K562 (cell line): Measurements from ENCODE around the gene RBPJ. TPM values are rescaled to one million over a fixed set of nuclear protein-coding genes. Genes with fewer than 3 reads are reported as not detected.

Experiments used
- ATAC-seq: fragments of 200-7000 bp; cut with Tn5 transposase; 3 replicates; pipeline ENCODE4 v1.9.1; 2020; ENCODE audit warnings: moderate library complexity
- BruUV-seq: library from RNA; stranded (reverse); fragments of 400-500 nt; replicated peaks from 2 replicates; lab custom pipeline; 2021; lab: Mats Ljungman, UMichigan
- CTCF ChIA-PET: fragments of 300-600 bp; formaldehyde crosslinking; extraction: SDS; loops from one replicate; lab custom pipeline; 2021; ENCODE audit warnings: low intra/inter-chr PET ratio; lab: Yijun Ruan, JAX
- POLR2A ChIA-PET: fragments of 300-600, 350-650 bp; sonication (Branson Sonifier 250); formaldehyde crosslinking; extraction: SDS; loops from one replicate; lab custom pipeline; 2021; ENCODE audit warnings: antibody characterized with exemption, inconsistent platforms; lab: Yijun Ruan, JAX
- DNase-seq, 4 experiments: peaks; one replicate each; pipeline versions ENCODE4 v3.0.0 to v3.0.0-alpha.2; 2011 to 2018; ENCODE audit warnings: low spot score in 3 of 4, mixed read lengths in 3 of 4; ENCODE audit errors: extremely low read depth in 1 of 4
- FAIRE-seq: peaks from 2 replicates; lab custom pipeline; 2011; peaks lifted over from hg19 to GRCh38; lab: Jason Lieb, UNC
- H2AFZ ChIP-seq: 2 replicates; pipeline ENCODE4 v1.6.0; 2011; ENCODE audit warnings: low read depth, low read length, control low read depth, inconsistent platforms
- H3K27ac ChIP-seq: fragments of 200-600 bp; 3 replicates; pipeline ENCODE4 v1.8.0; 2011; ENCODE audit warnings: low read depth, mild to moderate bottlenecking, control low read depth, inconsistent platforms, low read length, moderate library complexity, mixed read lengths; ENCODE audit errors: extremely low read depth
- H3K27me3 ChIP-seq, 2 experiments: fragments of 300-600 bp in 1 of 2; 2 replicates in 1 of 2; 3 replicates in 1 of 2; pipeline versions ENCODE4 v1.6.0 to v1.8.0; 2011; ENCODE audit warnings: inconsistent platforms in 2 of 2, low read length in 2 of 2, mild to moderate bottlenecking in 1 of 2, mixed read lengths in 1 of 2, moderate library complexity in 1 of 2; ENCODE audit not compliant: control insufficient read depth in 2 of 2, insufficient read depth in 2 of 2
- H3K36me3 ChIP-seq: fragments of 300-600 bp; 3 replicates; pipeline ENCODE4 v1.8.0; 2011; ENCODE audit warnings: mild to moderate bottlenecking, low read length, inconsistent platforms; ENCODE audit not compliant: control insufficient read depth, insufficient read depth
- H3K4me1 ChIP-seq, 2 experiments: fragments of 200-600 bp in 1 of 2; replicated peaks in 1 of 2; 2 replicates in 1 of 2; 3 replicates in 1 of 2; pipeline versions ENCODE4 v1.5.1 to v1.8.0; 2011; ENCODE audit warnings: inconsistent platforms in 2 of 2, low read length in 2 of 2, mild to moderate bottlenecking in 1 of 2, mixed read lengths in 1 of 2, moderate library complexity in 1 of 2; ENCODE audit not compliant: control insufficient read depth in 2 of 2, insufficient read depth in 2 of 2
- H3K4me2 ChIP-seq: 2 replicates; pipeline ENCODE4 v1.6.1; 2011; ENCODE audit warnings: low read length, control low read depth, inconsistent platforms, mixed read lengths; ENCODE audit not compliant: insufficient read depth
- H3K4me3 ChIP-seq: fragments of 200-600 bp; sonication (generic), shearing (Covaris generic); 2 replicates; pipeline ENCODE4 v1.5.1; 2016; ENCODE audit warnings: control low read depth, inconsistent platforms
- H3K79me2 ChIP-seq: fragments of 200-600 bp; 3 replicates; pipeline ENCODE4 v1.8.0; 2011; ENCODE audit warnings: low read length, inconsistent platforms; ENCODE audit not compliant: control insufficient read depth, insufficient read depth
- H3K9ac ChIP-seq, 2 experiments: 2 replicates each; pipeline versions ENCODE4 v1.6.0 to v1.6.1; 2011; ENCODE audit warnings: low read depth in 2 of 2, low read length in 2 of 2, control low read depth in 1 of 2, inconsistent platforms in 1 of 2, mild to moderate bottlenecking in 1 of 2, mixed read lengths in 1 of 2; ENCODE audit not compliant: insufficient read depth in 1 of 2
- H3K9me1 ChIP-seq: one replicate; pipeline ENCODE4 v1.6.0; 2011; ENCODE audit warnings: inconsistent platforms, mild to moderate bottlenecking, low read length, moderate library complexity; ENCODE audit not compliant: control insufficient read depth, insufficient read depth
- H3K9me3 ChIP-seq: replicated peaks from 2 replicates; pipeline ENCODE4 v1.5.1; 2011; ENCODE audit warnings: low read depth, low read length, inconsistent platforms; ENCODE audit not compliant: control insufficient read depth, insufficient read depth
- H4K20me1 ChIP-seq: replicated peaks from 2 replicates; pipeline ENCODE4 v1.6.1; 2011; ENCODE audit warnings: low read length, inconsistent platforms, mixed read lengths; ENCODE audit not compliant: control insufficient read depth, insufficient read depth
- CGGBP1 ChIP-seq: fragments of 250-450 bp; sonication (Bioruptor Pico); IDR thresholded peaks from 2 replicates; pipeline ENCODE4 v1.9.0; 2021; ENCODE audit warnings: mild to moderate bottlenecking
- HCFC1 ChIP-seq: IDR thresholded peaks from 2 replicates; pipeline ENCODE4 v1.6.1; 2012; ENCODE audit warnings: low read depth, low read length, improper control_type of control experiment
- IRF2 ChIP-seq: sonication (generic); formaldehyde crosslinking; IDR thresholded peaks from 2 replicates; pipeline ENCODE4 v1.8.1; 2022; ENCODE audit warnings: mild to moderate bottlenecking, missing genetic modification reagents
- MECOM ChIP-seq: fragments of 250-450 bp; sonication (Bioruptor Pico); IDR thresholded peaks from 2 replicates; pipeline ENCODE4 v1.8.0; 2022; ENCODE audit warnings: inconsistent platforms
- MYNN ChIP-seq, 2 experiments: sonication (generic); formaldehyde crosslinking in 1 of 2; IDR thresholded peaks; 2 replicates each; pipeline versions ENCODE4 v1.5.0 to v1.6.1; 2016 to 2020; ENCODE audit warnings: antibody characterized with exemption in 1 of 2, missing genetic modification reagents in 1 of 2
- NFE2L1 ChIP-seq: fragments of 450-650 bp; IDR thresholded peaks from 2 replicates; pipeline ENCODE4 v1.6.1; 2016; ENCODE audit warnings: missing genetic modification characterization, low read depth, mild to moderate bottlenecking, missing compliant biosample characterization, moderate library complexity, borderline replicate concordance
- POLR2A ChIP-seq: fragments of 450-650 bp; conservative IDR thresholded peaks from 2 replicates; pipeline ENCODE4 v1.6.1; 2016
- SIRT6 ChIP-seq: IDR thresholded peaks from one replicate; pipeline ENCODE4 v1.6.1; 2012; ENCODE audit warnings: low read depth, mild to moderate bottlenecking, control low read depth, inconsistent platforms, low read length, moderate library complexity
- SREBF2 ChIP-seq: sonication (generic); formaldehyde crosslinking; IDR thresholded peaks from 2 replicates; pipeline ENCODE4 v1.4.0; 2020; ENCODE audit warnings: mild to moderate bottlenecking, missing genetic modification reagents
- STAG1 ChIP-seq: sonication (generic); formaldehyde crosslinking; IDR thresholded peaks from 2 replicates; pipeline ENCODE4 v1.5.0; 2020; ENCODE audit warnings: missing genetic modification reagents, borderline replicate concordance
- TAF1 ChIP-seq: IDR thresholded peaks from 2 replicates; pipeline ENCODE4 v1.6.1; 2011; ENCODE audit warnings: mild to moderate bottlenecking, low read length, moderate library complexity; ENCODE audit not compliant: insufficient read depth, control insufficient read depth, severe bottlenecking; ENCODE audit errors: extremely low read depth
- WHSC1 ChIP-seq: IDR thresholded peaks from one replicate; pipeline ENCODE4 v1.6.1; 2012; ENCODE audit warnings: low read length, control low read depth, inconsistent platforms
- XRCC3 ChIP-seq: fragments of 450-650 bp; IDR thresholded peaks from 2 replicates; pipeline ENCODE4 v1.6.1; 2017; ENCODE audit warnings: mild to moderate bottlenecking, moderate library complexity
- ZFP36 ChIP-seq: fragments of 150-350 bp; IDR thresholded peaks from 2 replicates; pipeline ENCODE4 v1.6.1; 2018; ENCODE audit warnings: low read length, low read depth; ENCODE audit not compliant: partially characterized antibody
- ZKSCAN1 ChIP-seq: fragments of 150-350 bp; IDR thresholded peaks from 2 replicates; pipeline ENCODE4 v1.6.1; 2016; ENCODE audit warnings: low read depth, low read length
- ZNF212 ChIP-seq: fragments of 450-650 bp; formaldehyde crosslinking; IDR thresholded peaks from 2 replicates; pipeline ENCODE4 v1.4.0; 2020; ENCODE audit warnings: mild to moderate bottlenecking
- ZNF695 ChIP-seq: fragments of 450-650 bp; formaldehyde crosslinking; IDR thresholded peaks from 2 replicates; pipeline ENCODE4 v1.4.0; 2020; ENCODE audit warnings: mild to moderate bottlenecking, moderate library complexity
- ZNF766 ChIP-seq: fragments of 200-800 bp; sonication (Bioruptor generic); conservative IDR thresholded peaks from 2 replicates; pipeline ENCODE4 v1.6.1; 2016; ENCODE audit warnings: missing genetic modification characterization, missing compliant biosample characterization
- WGBS: fragments of 100-300 bp; shearing (Covaris generic); methylation state at CpG from one replicate; pipeline ENCODE4 v1.1.6; 2016; ENCODE audit warnings: low coverage, mixed read lengths; ENCODE audit not compliant: insufficient coverage; ENCODE audit errors: missing lambda C conversion rate; 5-methylcytosine and 5-hydroxymethylcytosine counted together
- in situ Hi-C: fragments of 300-500 bp; cut with MboI; formaldehyde crosslinking; loops from 4 replicates; pipeline ENCODE4 v1.15.0; 2018; ENCODE audit warnings: inconsistent platforms, mixed read lengths
- intact Hi-C: fragments of 100-400 bp; cut with micrococcal nuclease; formaldehyde crosslinking; loops from 2 replicates; pipeline ENCODE4 v1.14.2; 2022
- polyA plus RNA-seq, 8 experiments: library from polyadenylated mRNA; depleted of rRNA in 4 of 8; stranded (reverse) in 5 of 8; unstranded in 3 of 8; fragments of >200 nt; fragmentation: Nextera tagmentation in 2 of 8; fragmentation: Illumina TruSeq in 1 of 8; extraction: Ambion mirVana in 2 of 8; extraction: Trizol in 1 of 8; gene quantifications; 2 replicates each; pipeline versions ENCODE4 v1.2.1 to v1.2.3, GENCODE V29; 2011 to 2014; ENCODE audit warnings: inconsistent platforms in 1 of 8, missing spikeins in 1 of 8
- total RNA-seq, 7 experiments: library from RNA; depleted of rRNA in 6 of 7; stranded (reverse); fragments of >200 nt in 6 of 7; fragmentation: Illumina TruSeq in 2 of 7; extraction: Trizol in 2 of 7; gene quantifications; 2 replicates each; pipeline versions ENCODE4 v1.2.1 to v1.2.3, GENCODE V29; 2011 to 2021; ENCODE audit warnings: low replicate concordance in 1 of 7

Gene RBPJ
- total and polyA plus RNA-seq, 9 of the 15 experiments (the other 6 are each of a cell fraction or from before 2014, with no cell fraction given): 17.2 to 49.4 (median 33.8) TPM

- TF ChIP-seq MECOM (CRISPR knock-in tag): no peak
- TF ChIP-seq MYNN (IDR thresholded peaks at IDR 0.05): no peak
- TF ChIP-seq MYNN (CRISPR knock-in tag; IDR thresholded peaks at IDR 0.05): no peak
- TF ChIP-seq XRCC3: no peak
- TF ChIP-seq IRF2 (CRISPR knock-in tag): no peak
- no peak for TF ChIP-seq ZNF695 (CRISPR knock-in tag)
- TF ChIP-seq STAG1 (CRISPR knock-in tag): no peak
- no peak for TF ChIP-seq HCFC1
- TF ChIP-seq, all 486 proteins: peak for 0
Observed at GRCh38 chr4:26294904-26295303, 25.9 kb upstream of the RBPJ start (continued).

- CTCF ChIA-PET: no interaction called here
- BruUV-seq: no TSS peak
- POLR2A ChIA-PET: no interaction called here
- H3K9ac ChIP-seq: no peak overlapping the region
- H3K9me3 ChIP-seq: no peaks in the 10 kb centered on the region; the same call in 1 of the 2 replicates
- peaks cover 15 to 21% of the 10 kb centered on the region in 2 experiments for H3K27me3 ChIP-seq
- WGBS: 0% methylated on average over 2 of the region's 2 CpGs
- H4K20me1 ChIP-seq: no peaks in the 10 kb centered on the region
- no peak overlapping the region for H2AFZ ChIP-seq
- in situ Hi-C loops (no loop called here), intact Hi-C loops (loop anchor here (1.0 kb wide), 1 partner anchor 8 kb away; no protein-coding TSS in a partner anchor)
- H3K79me2 ChIP-seq: no peaks in the 10 kb centered on the region
- H3K4me2 ChIP-seq: no peak overlapping the region
- H3K4me3 ChIP-seq: no peak overlapping the region
- no peak overlapping the region for H3K27ac ChIP-seq
- DNase-seq (no peak), ATAC-seq (no peak), FAIRE-seq (no peak)
- H3K36me3 ChIP-seq: no peaks in the 10 kb centered on the region
- H3K9me1 ChIP-seq: no peaks in the 10 kb centered on the region
- TF ChIP-seq TAF1 (no peak), ZFP36 (no peak), SIRT6 (no peak), ZKSCAN1 (no peak), NFE2L1 (tag) (no peak), ZNF766 (CRISPR knock-in tag) (no peak), WHSC1 (no peak), ZNF212 (CRISPR knock-in tag) (no peak), POLR2A (no peak), SREBF2 (no peak), CGGBP1 (CRISPR knock-in tag) (no peak)
- H3K4me1 ChIP-seq: no peaks in the 10 kb centered on the region
Observed at GRCh38 chr4:26296021-26296420, 24.8 kb upstream of the RBPJ start.
